ENCODE data around the gene FNIP2.
A peak's percentile ranks its signal among the peaks of the same experiment; 100 is the strongest.

DNA sequence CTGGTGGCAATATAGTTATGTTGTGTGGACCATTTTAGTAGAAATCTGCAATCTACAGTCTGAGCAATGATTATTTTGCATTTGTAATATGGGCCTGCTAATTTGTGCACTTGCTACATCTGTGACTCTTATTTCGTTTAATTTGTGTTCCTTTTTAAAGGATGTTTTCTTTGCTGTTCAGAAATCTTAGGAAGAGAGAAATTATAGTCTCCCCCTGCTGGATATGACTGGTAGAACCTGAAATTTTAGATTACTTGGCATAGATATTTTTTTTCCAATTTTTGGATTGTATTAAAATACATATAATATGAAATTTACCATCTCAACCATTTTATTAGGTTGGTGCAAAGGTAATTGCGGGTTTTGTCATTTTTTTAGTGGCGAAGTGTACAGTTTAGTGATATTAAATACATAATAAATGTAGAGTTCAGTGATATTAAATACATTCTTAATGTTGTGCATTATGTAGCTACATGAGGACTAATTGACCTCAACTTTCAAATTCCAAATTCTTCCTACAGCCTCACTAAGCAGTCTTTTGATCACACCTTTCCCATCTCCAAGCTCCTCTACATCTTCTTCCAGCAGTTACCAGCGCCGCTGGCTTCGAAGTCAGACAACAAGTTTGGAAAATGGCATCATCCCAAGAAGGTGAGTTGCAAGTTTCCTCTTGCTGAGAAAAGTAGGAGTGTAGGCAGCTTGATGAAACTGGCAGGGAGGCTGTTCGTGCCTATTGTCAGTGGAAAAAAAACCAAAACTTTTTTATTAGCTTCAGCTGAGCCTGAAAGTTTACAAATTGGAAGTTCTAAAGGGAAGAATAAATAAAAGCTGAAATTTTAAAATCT is 82.2 kb downstream of the FNIP2 start:
- TF ChIP-seq, protein P1, sequence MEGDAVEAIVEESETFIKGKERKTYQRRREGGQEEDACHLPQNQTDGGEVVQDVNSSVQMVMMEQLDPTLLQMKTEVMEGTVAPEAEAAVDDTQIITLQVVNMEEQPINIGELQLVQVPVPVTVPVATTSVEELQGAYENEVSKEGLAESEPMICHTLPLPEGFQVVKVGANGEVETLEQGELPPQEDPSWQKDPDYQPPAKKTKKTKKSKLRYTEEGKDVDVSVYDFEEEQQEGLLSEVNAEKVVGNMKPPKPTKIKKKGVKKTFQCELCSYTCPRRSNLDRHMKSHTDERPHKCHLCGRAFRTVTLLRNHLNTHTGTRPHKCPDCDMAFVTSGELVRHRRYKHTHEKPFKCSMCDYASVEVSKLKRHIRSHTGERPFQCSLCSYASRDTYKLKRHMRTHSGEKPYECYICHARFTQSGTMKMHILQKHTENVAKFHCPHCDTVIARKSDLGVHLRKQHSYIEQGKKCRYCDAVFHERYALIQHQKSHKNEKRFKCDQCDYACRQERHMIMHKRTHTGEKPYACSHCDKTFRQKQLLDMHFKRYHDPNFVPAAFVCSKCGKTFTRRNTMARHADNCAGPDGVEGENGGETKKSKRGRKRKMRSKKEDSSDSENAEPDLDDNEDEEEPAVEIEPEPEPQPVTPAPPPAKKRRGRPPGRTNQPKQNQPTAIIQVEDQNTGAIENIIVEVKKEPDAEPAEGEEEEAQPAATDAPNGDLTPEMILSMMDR (IDR thresholded peaks at IDR 0.05), result peak; percentile 56 to 84 (median 72)
- no peak for TF ChIP-seq POLR2A (IDR thresholded peaks at IDR 0.05)

All from heart left ventricle (tissue), 13 donors.